Stimulated activated CD4-positive, alpha-beta T cell treated with anti-CD3 and anti-CD28 coated beads, Interleukin-4, amount 100 ng/mL, for 24 hours (primary cell): ENCODE measurements around the gene OR8D1.

Source experiments
- DNase-seq: peaks from one replicate; pipeline ENCODE4 v3.0.0-alpha.2; 2020

Gene OR8D1

DNA sequence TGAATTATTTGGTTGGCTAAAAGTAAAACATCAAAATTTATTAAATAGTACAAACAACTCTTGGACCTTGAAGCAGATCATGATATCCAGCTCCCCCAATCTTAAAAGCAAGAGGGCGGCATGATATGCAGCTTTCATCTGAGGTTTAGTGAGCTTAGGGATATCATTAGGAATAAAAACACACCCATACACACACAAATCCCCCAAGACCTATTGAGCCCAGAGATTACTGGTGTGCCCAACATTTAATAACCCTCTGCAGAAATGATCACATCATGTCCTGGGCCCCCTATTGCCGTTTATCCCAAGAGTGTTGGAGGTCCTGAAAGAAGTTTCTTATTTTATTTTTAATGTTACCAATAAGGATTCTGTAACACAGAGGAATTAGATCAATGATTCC, at the start of gene OR8D1:
OR8D1 (minus strand) TSS at position 101 of the 400 bp plus-strand sequence. CDS start 3,183 bp downstream, outside the sequence.
- DNase-seq, result no peak

DNA sequence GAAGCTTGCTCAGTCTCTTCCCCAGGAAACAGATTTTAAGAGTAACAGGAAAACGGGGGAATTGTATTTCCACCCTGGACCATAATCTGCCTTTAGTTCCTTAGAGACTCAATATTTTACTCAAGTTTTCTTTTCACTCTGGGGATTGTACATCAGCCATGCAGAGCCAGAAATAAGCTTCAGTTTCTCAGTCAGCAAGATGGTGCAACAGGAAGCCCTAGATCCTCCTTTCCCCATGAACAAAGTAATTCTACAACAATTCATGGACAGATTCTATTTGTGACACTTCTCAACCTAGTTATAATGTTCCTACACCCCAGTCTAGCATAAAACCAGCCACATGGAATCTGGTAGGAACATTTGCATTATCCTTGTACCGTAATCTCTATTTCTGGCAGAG, 45.8 kb upstream of the OR8D1 start:
- DNase-seq, result no peak

DNA sequence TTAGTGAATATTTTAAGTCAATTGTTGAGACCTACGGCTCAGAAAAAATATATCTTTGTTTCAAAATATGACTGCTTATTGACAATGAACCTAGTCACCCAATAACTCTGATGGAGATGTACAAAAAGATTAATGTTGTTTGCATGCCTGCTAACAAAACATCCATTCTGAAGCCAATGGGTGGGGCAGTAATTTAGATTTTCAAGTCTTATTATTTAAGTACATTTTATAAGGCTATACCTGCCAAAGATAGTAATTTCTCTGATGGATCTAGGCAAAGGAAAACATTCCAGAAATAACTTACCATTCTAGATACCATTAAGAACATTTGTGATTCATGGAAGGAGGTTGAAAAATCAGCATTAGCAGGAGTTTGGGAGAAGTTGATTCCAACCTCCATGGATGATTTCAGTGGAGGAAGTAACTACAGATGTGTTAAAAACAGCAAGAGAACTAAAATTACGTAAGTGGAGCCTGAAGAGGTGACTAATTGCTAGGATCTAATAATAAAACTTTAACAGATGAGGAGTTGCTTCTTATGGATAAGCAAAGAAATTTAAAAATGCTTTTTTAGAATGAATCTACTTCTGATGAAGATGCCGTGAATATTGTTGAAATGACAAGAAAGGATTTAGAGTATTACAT, 32.7 kb upstream of the OR8D1 start:
- no peak for DNase-seq

GRCh38 chr11:124344346-124344745, 30.6 kb upstream of the OR8D1 start:
- no peak for DNase-seq

DNA sequence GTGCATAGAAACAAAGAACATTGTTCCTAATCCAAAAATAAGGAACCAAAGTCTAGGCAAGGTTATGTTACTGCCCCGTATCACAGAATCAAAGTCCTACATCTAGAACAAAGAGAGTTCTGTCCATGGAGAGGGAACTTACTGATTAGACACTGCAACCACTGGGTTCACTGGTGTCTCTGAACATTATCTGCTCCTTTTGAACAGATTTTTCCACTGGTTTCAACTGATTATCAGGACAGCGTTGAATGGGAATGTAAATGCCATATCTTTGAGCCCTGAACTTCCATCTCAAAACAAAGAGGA, 26.3 kb upstream of the OR8D1 start:
- DNase-seq, result no peak

- no peak for DNase-seq
These were observed 25.8 kb upstream of the OR8D1 start for GRCh38 chr11:124339396-124340141.

- DNase-seq, result no peak
These were observed 18.1 kb upstream of the OR8D1 start for GRCh38 chr11:124331873-124332272.

- no peak for DNase-seq
These were observed 16.2 kb upstream of the OR8D1 start for GRCh38 chr11:124329787-124330478.

GRCh38 chr11:124327775-124328174, 14.0 kb upstream of the OR8D1 start:
- DNase-seq, result no peak

DNA sequence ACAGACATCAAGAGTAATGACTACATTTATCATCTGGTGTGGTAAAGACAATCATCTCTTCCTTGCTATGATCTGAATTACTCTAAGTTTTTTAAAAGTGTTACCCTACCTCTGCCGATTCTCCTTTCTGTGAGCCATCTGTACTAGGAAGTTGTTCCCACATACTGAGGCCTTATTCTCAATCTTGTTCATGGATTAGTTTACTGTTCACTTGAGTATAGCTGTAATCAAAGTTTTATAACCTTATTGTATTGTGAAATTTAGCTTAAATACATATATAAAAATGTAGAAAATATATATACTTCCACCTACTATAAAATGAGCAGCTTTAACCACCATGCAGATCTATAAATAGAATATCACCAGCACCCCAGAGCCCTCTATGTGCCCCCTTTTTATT, 8.6 kb upstream of the OR8D1 start:
- no peak for DNase-seq

DNA sequence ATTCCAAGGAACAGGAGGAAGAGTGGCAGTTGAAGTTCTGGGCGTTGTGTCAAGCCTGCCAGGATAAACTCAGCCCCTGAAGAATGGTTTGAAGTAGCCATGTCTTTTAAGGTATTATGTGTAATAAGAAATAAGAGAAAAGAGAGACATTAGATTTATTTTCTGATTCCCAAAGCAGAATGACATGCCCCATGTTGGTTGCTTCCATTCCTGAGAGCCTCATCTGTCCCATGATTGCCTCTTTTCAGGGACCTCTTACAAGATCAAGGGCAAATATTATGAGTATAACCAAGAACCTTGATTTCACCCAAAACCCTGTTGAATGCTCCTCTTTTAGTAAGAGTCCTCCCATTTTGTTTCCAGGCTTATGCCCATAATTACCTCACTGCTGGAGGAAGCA, 6.3 kb upstream of the OR8D1 start, which contains the start of gene OR8D2:
OR8D2 (minus strand) TSS at position 101 of the 400 bp plus-strand sequence; CDS start at position 101, 0 bp downstream.
- no peak for DNase-seq

GRCh38 chr11:124315052-124315451, 1.3 kb upstream of the OR8D1 start:
- DNase-seq, result no peak

- DNase-seq, result no peak
These were observed 618 bp downstream of the OR8D1 start for GRCh38 chr11:124313131-124313530.

DNA sequence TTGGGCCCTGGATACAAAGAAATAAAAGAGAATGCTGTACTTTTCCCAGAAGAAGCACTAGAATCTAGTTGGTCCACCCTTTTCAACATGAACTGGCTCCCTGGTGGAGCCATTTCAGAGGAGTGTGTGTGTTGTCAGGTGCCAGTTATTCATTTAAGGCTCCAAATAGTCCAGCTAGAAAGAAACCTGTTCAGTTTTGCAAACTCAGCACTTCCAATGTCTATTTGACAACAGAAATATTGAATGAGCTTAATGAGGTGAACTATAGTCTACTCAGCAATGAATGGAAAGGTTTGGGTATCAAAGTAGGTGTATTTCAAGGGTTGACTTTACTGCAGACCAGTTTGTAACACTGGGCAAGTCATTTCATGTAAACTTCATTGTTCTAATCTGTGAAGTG, 2.1 kb downstream of the OR8D1 start:
- DNase-seq, result no peak

DNA sequence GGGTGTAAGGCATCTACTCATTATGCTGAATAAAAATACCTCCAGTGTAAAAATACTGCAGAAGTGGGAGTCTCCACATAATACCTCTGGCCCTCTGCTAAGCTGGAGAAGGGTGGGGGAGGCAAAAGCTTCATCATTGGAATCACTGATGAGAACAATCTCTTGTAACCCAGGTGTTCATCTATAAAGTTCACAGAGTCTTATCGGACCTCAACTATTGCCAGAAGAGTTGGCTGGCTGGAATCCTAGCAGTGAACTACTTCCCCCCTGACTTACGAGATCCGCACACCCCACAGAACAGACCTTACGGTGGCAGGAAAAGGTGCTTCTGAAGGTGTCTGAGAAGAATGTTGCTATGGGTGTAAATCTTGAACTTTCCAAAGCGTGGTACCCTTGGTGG, 2.5 kb downstream of the OR8D1 start:
- DNase-seq, result no peak

DNA sequence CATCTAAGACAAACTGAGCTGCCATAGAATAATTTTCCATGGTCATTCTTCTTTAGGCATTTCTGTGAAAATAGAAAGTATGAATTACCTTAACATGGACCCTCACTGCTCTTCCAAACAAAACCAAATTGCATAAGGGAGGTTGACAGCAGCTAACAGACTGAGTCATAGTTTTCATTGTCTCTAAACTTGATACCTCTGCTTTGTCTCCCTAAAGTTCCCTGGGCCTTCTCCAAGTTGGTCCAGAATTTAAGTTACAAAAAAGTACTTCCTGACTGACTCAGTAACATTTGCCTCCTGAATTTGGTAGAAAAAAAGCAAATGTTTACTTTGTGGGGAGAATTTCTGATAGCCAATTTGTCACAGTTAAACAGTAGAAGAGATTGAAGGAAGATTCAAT, 3.0 kb downstream of the OR8D1 start:
- DNase-seq, result no peak

DNA sequence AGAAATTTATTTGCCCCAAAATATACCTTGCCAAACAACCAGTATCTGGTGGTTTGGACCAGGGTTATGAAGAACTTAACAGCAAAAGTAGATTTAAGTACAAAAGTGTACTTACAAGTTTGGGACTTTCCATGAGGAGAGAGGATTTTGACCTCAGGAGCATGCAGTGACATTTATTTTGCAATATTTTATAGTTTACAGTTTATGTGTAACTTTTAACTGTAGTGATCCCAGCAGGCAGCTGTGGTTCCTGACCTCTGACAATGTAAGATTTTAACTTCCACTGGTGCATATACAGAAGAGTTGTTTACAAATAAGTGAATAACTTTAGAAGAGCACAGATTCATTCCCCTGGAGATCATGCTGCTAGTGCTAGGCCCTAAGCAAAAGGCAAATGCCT, 6.7 kb downstream of the OR8D1 start:
- no peak for DNase-seq

DNA sequence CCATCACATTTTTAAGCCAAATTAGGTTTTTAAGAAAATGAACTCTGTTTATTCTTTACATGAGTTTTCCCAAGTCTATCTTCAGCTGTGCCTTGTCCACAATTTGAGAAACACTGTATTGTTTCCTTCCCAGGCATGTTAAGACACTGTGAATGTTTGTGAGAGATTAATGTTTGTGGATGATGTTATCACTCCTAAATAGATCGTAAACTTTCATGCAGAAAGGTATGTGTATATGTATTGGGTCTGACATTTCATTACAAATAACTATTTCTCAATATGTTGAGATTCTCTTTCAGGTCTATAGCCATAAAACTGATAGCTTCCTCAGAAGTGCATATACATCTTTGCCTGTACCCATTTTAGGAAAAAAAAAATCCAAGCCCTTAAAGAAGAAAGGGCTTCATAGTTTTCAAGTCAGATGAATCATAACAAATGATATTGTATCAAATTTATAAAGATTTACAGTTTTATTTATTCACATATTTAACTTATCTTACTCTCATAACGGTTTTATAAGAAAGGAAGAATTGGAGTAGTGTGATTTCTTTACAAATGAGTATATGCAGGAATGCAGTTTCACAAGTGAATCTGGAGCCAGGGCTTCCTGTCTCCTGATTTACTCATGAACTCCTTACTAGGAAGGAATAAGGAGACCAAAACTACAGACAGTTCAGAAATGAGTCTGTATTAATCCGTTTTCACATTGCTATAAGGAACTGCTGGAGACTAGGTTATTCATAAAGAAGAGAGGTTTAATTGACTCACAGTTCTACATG, 11.2 kb downstream of the OR8D1 start:
- DNase-seq, result no peak

DNA sequence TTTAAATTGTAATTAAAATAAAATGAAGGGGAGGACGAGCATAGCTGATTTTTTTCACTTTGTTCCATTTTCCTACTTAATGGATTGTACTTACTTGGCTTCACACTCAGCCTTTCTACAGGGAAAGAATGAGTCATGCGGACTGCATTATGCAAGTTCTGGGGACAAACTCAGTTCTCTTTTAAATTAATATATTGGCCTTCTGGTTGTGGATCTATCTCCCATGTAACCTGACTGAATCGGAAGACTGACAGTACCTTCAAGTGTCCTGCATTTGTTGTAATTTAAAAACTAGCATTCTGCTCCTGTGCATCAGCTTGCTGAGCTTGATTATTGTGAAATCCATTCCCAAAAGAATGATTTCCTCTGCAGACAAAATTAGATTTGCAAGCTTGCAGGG, 12.2 kb downstream of the OR8D1 start:
- no peak for DNase-seq

DNA sequence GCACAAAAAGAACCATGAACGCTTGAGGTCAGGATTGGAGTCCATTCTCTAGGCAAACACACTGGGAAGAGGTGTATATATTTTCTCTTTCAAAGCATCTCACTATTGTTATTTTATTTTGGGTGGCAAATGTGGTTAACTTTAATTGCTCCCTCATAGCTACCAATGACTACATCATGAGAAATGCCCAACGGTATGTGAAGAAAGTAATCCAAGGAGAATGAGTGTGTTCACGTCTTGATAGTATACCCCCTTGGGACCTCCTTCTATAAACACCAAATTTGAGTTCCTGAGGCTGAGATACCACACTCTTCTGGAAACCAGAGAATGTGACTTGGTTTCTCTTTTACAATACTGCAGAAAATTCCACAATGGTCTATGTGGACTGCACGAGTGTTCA, 15.8 kb downstream of the OR8D1 start:
- no peak for DNase-seq

GRCh38 chr11:124296016-124296415, 17.7 kb downstream of the OR8D1 start:
- DNase-seq, result no peak

GRCh38 chr11:124294687-124295086, 19.1 kb downstream of the OR8D1 start:
- DNase-seq, result no peak

GRCh38 chr11:124285610-124286344, 28.0 kb downstream of the OR8D1 start:
- no peak for DNase-seq
